Astrocyte (in vitro differentiated cells and primary cell): ENCODE measurements around the gene SLC43A3.

Experiments used
- CTCF ChIP-seq: IDR thresholded peaks from 2 replicates; pipeline ENCODE4 v1.5.1; 2011; ENCODE audit warnings: low read depth, mild to moderate bottlenecking, inconsistent platforms, low read length, moderate library complexity; ENCODE audit not compliant: insufficient read depth
- EZH2 ChIP-seq: IDR thresholded peaks from 2 replicates; pipeline ENCODE4 v1.6.1; 2012; ENCODE audit warnings: mild to moderate bottlenecking, low read length, inconsistent platforms; ENCODE audit not compliant: insufficient read depth

DNA sequence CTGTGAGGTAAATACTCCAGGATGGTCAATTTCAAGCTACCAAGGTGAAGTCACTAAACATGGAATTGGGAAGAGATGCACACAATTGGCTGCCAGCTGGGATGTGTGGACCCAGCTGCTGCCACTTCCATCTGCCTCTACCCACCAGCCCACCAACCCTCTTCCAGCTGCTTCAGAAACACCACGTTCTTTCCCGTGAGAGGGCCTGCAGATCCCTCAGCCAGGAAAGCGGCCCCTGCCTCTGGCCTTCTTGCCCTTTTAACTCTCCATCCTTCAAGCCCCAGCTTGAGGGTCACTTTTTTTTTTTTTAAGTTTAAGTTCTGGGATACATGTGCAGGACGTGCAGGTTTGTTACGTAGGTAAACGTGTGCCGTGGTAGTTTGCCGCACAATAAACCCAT is 65.9 kb downstream of the SLC43A3 start:
- no peak for TF ChIP-seq CTCF
- no peak for TF ChIP-seq EZH2
